Tibial artery (tissue), 4 donors: ENCODE results near the gene KYAT1.
A peak's percentile ranks its signal among the peaks of the same experiment; 100 is the strongest.

Source experiments
- DNase-seq, 2 donors: peaks; one replicate each; pipeline ENCODE4 v3.0.0-alpha.2; 2019
- H3K27ac ChIP-seq, 2 donors: fragments of 200-600 bp; sonication (generic) in 1 of 2; 1 replicate in 1 of 2; 2 replicates in 1 of 2; pipeline ENCODE4 v1.5.1; 2018 to 2019; ENCODE audit warnings: mild to moderate bottlenecking in 1 of 2
- H3K27me3 ChIP-seq, 2 donors: fragments of 200-600 bp; sonication (generic) in 1 of 2; one replicate each; pipeline versions ENCODE4 v1.5.1 to v1.6.0; 2016 to 2019
- H3K36me3 ChIP-seq, 3 donors: fragments of 200-600 bp; sonication (generic) in 2 of 3; one replicate each; pipeline ENCODE4 v1.5.1; 2016 to 2019; ENCODE audit warnings: mild to moderate bottlenecking in 2 of 3
- H3K4me1 ChIP-seq, 4 donors: fragments of 200-600 bp; sonication (generic) in 2 of 4; 1 replicate in 3 of 4; 2 replicates in 1 of 4; pipeline ENCODE4 v1.5.1; 2016 to 2019
- H3K4me3 ChIP-seq, 2 donors: fragments of 200-600 bp; sonication (generic) in 1 of 2; 1 replicate in 1 of 2; 2 replicates in 1 of 2; pipeline ENCODE4 v1.5.1; 2018 to 2019; ENCODE audit warnings: mild to moderate bottlenecking in 2 of 2
- H3K9me3 ChIP-seq, 3 donors: fragments of 200-600 bp; sonication (generic) in 1 of 3; one replicate each; pipeline ENCODE4 v1.5.1; 2016 to 2019
- CTCF ChIP-seq, 2 experiments: fragments of 200-600 bp in 1 of 2; fragments of 450-650 bp in 1 of 2; IDR thresholded peaks; one replicate each; pipeline ENCODE4 v1.5.1; 2017 to 2019; ENCODE audit warnings: antibody characterized with exemption in 2 of 2, mild to moderate bottlenecking in 1 of 2, moderate library complexity in 1 of 2
- intact Hi-C: fragments of 100-400 bp; cut with DNase I; formaldehyde crosslinking; loops from one replicate; pipeline ENCODE4 v1.15.0; 2023; ENCODE audit warnings: low total_unique reads

KYAT1 gene

GRCh38 chr9:128887914-128888350 lies 6.2 kb upstream of the KYAT1 start:
- DNase-seq, result no peak
- H3K27me3 ChIP-seq, result no peaks in the 10 kb centered on the region
- H3K27ac ChIP-seq, result peak overlapping the region; percentile 55 to 94
- TF ChIP-seq CTCF (IDR thresholded peaks at IDR 0.05), result no peak
- intact Hi-C loops, result no loop called here
- peaks cover 10 to 93% (median 81%) of the 10 kb centered on the region in 4 donors for H3K4me1 ChIP-seq
- no peaks in the 10 kb centered on the region for H3K9me3 ChIP-seq
- H3K36me3 ChIP-seq, result peaks cover 5 to 60% (median 33%) of the 10 kb centered on the region in 3 donors
- no peak overlapping the region for H3K4me3 ChIP-seq

GRCh38 chr9:128887049-128887448 lies 5.3 kb upstream of the KYAT1 start:
- no peak for DNase-seq
- no peaks in the 10 kb centered on the region for H3K9me3 ChIP-seq
- no peak for TF ChIP-seq CTCF (IDR thresholded peaks at IDR 0.05)
- H3K4me3 ChIP-seq, result no peak overlapping the region
- H3K27me3 ChIP-seq, result no peaks in the 10 kb centered on the region
- H3K4me1 ChIP-seq, result peaks cover 8 to 84% (median 74%) of the 10 kb centered on the region in 4 donors
- peak overlapping the region; percentile 94 to 98 for H3K27ac ChIP-seq
- peaks cover 5 to 60% (median 33%) of the 10 kb centered on the region in 3 donors for H3K36me3 ChIP-seq
- intact Hi-C loops, result no loop called here

GRCh38 chr9:128886211-128886891 lies 4.6 kb upstream of the KYAT1 start:
- H3K27me3 ChIP-seq, result no peaks in the 10 kb centered on the region
- H3K36me3 ChIP-seq, result peaks cover 5 to 60% (median 33%) of the 10 kb centered on the region in 3 donors
- peak overlapping the region in 1 of 2 donors; percentile 96 for H3K4me3 ChIP-seq
- intact Hi-C loops, result no loop called here
- peaks cover under 1 to 78% (median 67%) of the 10 kb centered on the region in 4 donors for H3K4me1 ChIP-seq
- peak overlapping the region; percentile 94 to 98 for H3K27ac ChIP-seq
- no peak for DNase-seq
- no peaks in the 10 kb centered on the region for H3K9me3 ChIP-seq
- TF ChIP-seq CTCF (IDR thresholded peaks at IDR 0.05), result no peak

GRCh38 chr9:128885798-128886197 lies 4.0 kb upstream of the KYAT1 start:
- Histone ChIP-seq H3K36me3 (peaks cover 5 to 60% (median 33%) of the 10 kb centered on the region in 3 donors), H3K27ac (peak overlapping the region; percentile 94 to 98), H3K4me1 (peaks cover 0 to 75% (median 66%) of the 10 kb centered on the region in 4 donors), H3K27me3 (no peaks in the 10 kb centered on the region), H3K4me3 (peak overlapping the region in 1 of 2 donors; percentile 96), H3K9me3 (no peaks in the 10 kb centered on the region)
- intact Hi-C loops, result no loop called here
- no peak for DNase-seq
- no peak for TF ChIP-seq CTCF (IDR thresholded peaks at IDR 0.05)

GRCh38 chr9:128885376-128885775 lies 3.6 kb upstream of the KYAT1 start:
- peak overlapping the region; percentile 94 to 98 for H3K27ac ChIP-seq
- H3K9me3 ChIP-seq, result no peaks in the 10 kb centered on the region
- TF ChIP-seq CTCF (IDR thresholded peaks at IDR 0.05), result no peak
- H3K4me1 ChIP-seq, result peaks cover 0 to 75% (median 65%) of the 10 kb centered on the region in 4 donors
- H3K36me3 ChIP-seq, result peaks cover 5 to 57% (median 33%) of the 10 kb centered on the region in 3 donors
- peak overlapping the region in 1 of 2 donors; percentile 96 for H3K4me3 ChIP-seq
- intact Hi-C loops, result no loop called here
- DNase-seq, result no peak
- no peaks in the 10 kb centered on the region for H3K27me3 ChIP-seq
